Thoracic aorta (tissue), 2 donors: ENCODE data around the gene HYI. TPM values are rescaled to one million over a fixed set of nuclear protein-coding genes. Genes with fewer than 3 reads are reported as not detected.
"Not testable (repeated sequence)": the region's sequence is repeated elsewhere in the genome, so short reads cannot be mapped to it uniquely, and the experiment has no call there.

Source experiments
- ATAC-seq: fragments of 150-250 bp; one replicate; pipeline ENCODE4 v1.8.0; 2017; ENCODE audit warnings: low read depth; ENCODE audit not compliant: insufficient number of reproducible peaks, low FRiP score
- DNase-seq: peaks from one replicate; pipeline ENCODE4 v3.0.0-alpha.2; 2020; ENCODE audit warnings: low spot score
- H3K27ac ChIP-seq, 2 donors: fragments of 200-600 bp; sonication (generic); 1 replicate in 1 of 2; 2 replicates in 1 of 2; pipeline ENCODE4 v1.5.1; 2016; ENCODE audit warnings: mild to moderate bottlenecking in 2 of 2, moderate library complexity in 2 of 2
- H3K27me3 ChIP-seq: fragments of 200-600 bp; sonication (generic); replicated peaks from 2 replicates; pipeline ENCODE4 v1.6.0; 2016; ENCODE audit warnings: mild to moderate bottlenecking; ENCODE audit not compliant: insufficient read depth
- H3K36me3 ChIP-seq: fragments of 200-600 bp; sonication (generic); one replicate; pipeline ENCODE4 v1.5.1; 2016
- H3K4me1 ChIP-seq, 2 donors: fragments of 200-600 bp; sonication (generic); 1 replicate in 1 of 2; 2 replicates in 1 of 2; pipeline versions ENCODE4 v1.5.1 to v1.6.0; 2016; ENCODE audit warnings: low read depth in 2 of 2, mild to moderate bottlenecking in 1 of 2; ENCODE audit not compliant: control insufficient read depth in 1 of 2
- H3K4me3 ChIP-seq: fragments of 200-600 bp; sonication (generic); 2 replicates; pipeline ENCODE4 v1.5.1; 2016; ENCODE audit warnings: mild to moderate bottlenecking
- H3K9me3 ChIP-seq: fragments of 200-600 bp; sonication (generic); 2 replicates; pipeline ENCODE4 v1.5.1; 2016
- CTCF ChIP-seq: fragments of 200-600 bp; sonication (generic); IDR thresholded peaks from one replicate; pipeline ENCODE4 v1.5.1; 2019; ENCODE audit warnings: antibody characterized with exemption
- total RNA-seq, 2 donors: library from RNA; depleted of rRNA; stranded (reverse); fragments of >200 nt; gene quantifications; one replicate each; pipeline versions ENCODE4 v1.1.0 to v1.2.3, GENCODE V29; 2016

Gene HYI
- total RNA-seq, 2 donors from 2014 or later: 57.7 to 70.0 TPM

GRCh38 chr1:43464681-43465504, 11.2 kb upstream of the HYI start:
- no peaks in the 10 kb centered on the region for H3K36me3 ChIP-seq
- H3K27ac ChIP-seq: no peak overlapping the region
- no peaks in the 10 kb centered on the region for H3K27me3 ChIP-seq
- ATAC-seq (no peak), DNase-seq (no peak)
- no peak overlapping the region for H3K4me3 ChIP-seq
- H3K4me1 ChIP-seq: no peaks in the 10 kb centered on the region
- TF ChIP-seq CTCF: no peak
- H3K9me3 ChIP-seq: no peaks in the 10 kb centered on the region

- Histone ChIP-seq H3K9me3 (no peaks in the 10 kb centered on the region), H3K27ac (no peak overlapping the region), H3K36me3 (no peaks in the 10 kb centered on the region), H3K27me3 (no peaks in the 10 kb centered on the region), H3K4me3 (no peak overlapping the region), H3K4me1 (no peaks in the 10 kb centered on the region)
- DNase-seq: no peak
- no peak for ATAC-seq
- no peak for TF ChIP-seq CTCF
These were observed 9.7 kb upstream of the HYI start for GRCh38 chr1:43463479-43463878.

GRCh38 chr1:43460988-43461693, 7.4 kb upstream of the HYI start:
- Histone ChIP-seq H3K4me3 (no peak overlapping the region), H3K27ac (no peak overlapping the region), H3K36me3 (no peaks in the 10 kb centered on the region), H3K4me1 (no peaks in the 10 kb centered on the region), H3K9me3 (no peaks in the 10 kb centered on the region), H3K27me3 (no peaks in the 10 kb centered on the region)
- TF ChIP-seq CTCF: no peak
- no peak for ATAC-seq
- DNase-seq: no peak

GRCh38 chr1:43458379-43458778, 4.6 kb upstream of the HYI start:
- ATAC-seq, H3K4me3 ChIP-seq, DNase-seq, H3K4me1 ChIP-seq, H3K27me3 ChIP-seq, H3K27ac ChIP-seq, H3K9me3 ChIP-seq, H3K36me3 ChIP-seq: not testable (repeated sequence)

GRCh38 chr1:43455213-43455889, 1.6 kb upstream of the HYI start:
- Histone ChIP-seq H3K9me3 (no peaks in the 10 kb centered on the region), H3K4me1 (peaks cover 4 to 14% of the 10 kb centered on the region in 2 donors), H3K4me3 (no peak overlapping the region), H3K36me3 (peaks cover 10% of the 10 kb centered on the region), H3K27me3 (no peaks in the 10 kb centered on the region), H3K27ac (no peak overlapping the region)
- no peak for TF ChIP-seq CTCF
- ATAC-seq: no peak
- DNase-seq: no peak
